ENCODE results near the gene RAB11A. TPM values are rescaled to one million over a fixed set of nuclear protein-coding genes. Genes with fewer than 3 reads are reported as not detected.
"Not testable (repeated sequence)": the region's sequence is repeated elsewhere in the genome, so short reads cannot be mapped to it uniquely, and the experiment has no call there.

RAB11A gene
- total and polyA plus RNA-seq, 2 of the 13 experiments (the other 11 are each of a cell fraction or from before 2014, with no cell fraction given) = 161 to 162 TPM

DNA sequence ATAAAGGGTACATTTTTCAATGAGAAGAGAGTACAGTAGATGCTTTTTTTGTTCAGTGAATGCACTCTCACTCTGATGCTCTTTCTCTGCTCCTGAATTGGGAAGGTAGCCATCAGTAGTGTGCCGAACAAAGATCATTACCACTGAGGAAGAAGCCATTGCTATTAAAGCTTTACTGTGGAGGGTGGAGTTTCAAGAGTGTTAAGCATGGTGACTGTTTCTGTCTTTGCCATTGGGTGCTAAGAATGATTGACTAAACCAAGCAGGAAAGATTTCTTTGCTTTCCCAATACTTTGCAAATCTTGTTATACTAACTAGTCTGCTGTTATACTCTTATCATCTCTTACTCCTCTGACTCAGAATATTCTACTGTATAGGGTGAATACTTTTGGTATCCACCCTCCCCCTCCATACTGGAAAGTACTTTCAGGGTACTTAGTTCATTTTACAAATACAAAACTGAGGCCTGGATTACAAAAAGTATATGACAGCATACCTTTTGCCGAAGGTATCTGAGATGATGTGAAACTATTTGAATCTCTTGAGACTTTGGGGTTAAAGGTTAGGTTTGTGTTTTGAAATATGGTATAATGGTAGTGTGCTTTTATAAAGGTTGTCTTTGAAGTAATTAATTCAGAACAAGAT, 1.7 kb downstream of the RAB11A start:
- H3K9me3 ChIP-seq (ENCODE audit: low read length) = no peaks in the 10 kb centered on the region
- H3K36me3 ChIP-seq (replicated peaks in 1 of 2; ENCODE audit: control insufficient read depth in 1 of 2, insufficient read depth in 2 of 2, low read length in 2 of 2) = peaks cover 1 to 11% of the 10 kb centered on the region in 2 experiments; a peak in 2 of 5 replicates
- FAIRE-seq (no peak), DNase-seq (ENCODE audit: low spot score) (peak; percentile 40), ATAC-seq (peak; percentile 40)
- H3K4me3 ChIP-seq (replicated peaks in 1 of 3; ENCODE audit: insufficient read depth in 1 of 3, low read depth in 2 of 3, low read length in 3 of 3) = peak overlapping the region; percentile 68 to 97 (median 88); a peak in 5 of 6 replicates
- ChIA-PET POLR2A (interaction anchor here (1.0 to 4.2 kb wide), 6 partner anchors 31 to 275 kb away, joined by 3 to 34 read pairs (median 4); partner anchors contain the start of genes DENND4A and INTS14), CTCF (ENCODE audit: low intra/inter-chr PET ratio, low total read pairs) (no interaction called here)
- WGBS (ENCODE audit: low lambda C conversion rate) = 4% methylated on average over 2 of the region's 2 CpGs
- H3K4me2 ChIP-seq (ENCODE audit: low read depth, low read length) = peak overlapping the region; percentile 69
- peaks cover 66% of the 10 kb centered on the region for H3K79me2 ChIP-seq (ENCODE audit: insufficient read depth, low read length)
- peaks cover 47% of the 10 kb centered on the region for H3K4me1 ChIP-seq (ENCODE audit: insufficient read depth, low read length)
- TF ChIP-seq, protein P1, sequence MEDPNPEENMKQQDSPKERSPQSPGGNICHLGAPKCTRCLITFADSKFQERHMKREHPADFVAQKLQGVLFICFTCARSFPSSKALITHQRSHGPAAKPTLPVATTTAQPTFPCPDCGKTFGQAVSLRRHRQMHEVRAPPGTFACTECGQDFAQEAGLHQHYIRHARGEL (CRISPR knock-in tag; IDR thresholded peaks at IDR 0.05) = no peak
- no peak for TF ChIP-seq ZNF530 (CRISPR knock-in tag; IDR thresholded peaks at IDR 0.05; ENCODE audit: low read depth)
- no peak for TF ChIP-seq ARNTL (CRISPR knock-in tag; IDR thresholded peaks at IDR 0.05)
- peak; percentile 77 for TF ChIP-seq DRAP1 (CRISPR knock-in tag; IDR thresholded peaks at IDR 0.05)
- TF ChIP-seq PRDM10 (CRISPR knock-in tag; IDR thresholded peaks at IDR 0.05; ENCODE audit: low read depth) = peak; percentile 5; the same call in 1 of the 2 replicates
- 0 out of 4 replicates have a peak, but pooled peaks of 1 of the 2 experiments have one; percentile 13 for TF ChIP-seq NR2F1 (CRISPR knock-in tag; IDR thresholded peaks at IDR 0.05)
- peak; percentile 53 for TF ChIP-seq YY1 (IDR thresholded peaks at IDR 0.05; ENCODE audit: insufficient read depth, insufficient replicate concordance, low read depth, low read length)
- TF ChIP-seq PHF20 (CRISPR knock-in tag; IDR thresholded peaks at IDR 0.05) = no peak
- TF ChIP-seq ELF4 (CRISPR knock-in tag; IDR thresholded peaks at IDR 0.05; ENCODE audit: borderline replicate concordance) = 0 out of 2 replicates have a peak, but pooled peaks have one; percentile 21
- peaks cover 29% of the 10 kb centered on the region for H4K20me1 ChIP-seq (ENCODE audit: insufficient read depth, low read length)
- H2AFZ ChIP-seq (ENCODE audit: low read length) = no peak overlapping the region
- H3K9ac ChIP-seq (ENCODE audit: insufficient read depth, low read depth, low read length) = peak overlapping the region; percentile 90
- peak overlapping the region; percentile 87 for H3K27ac ChIP-seq (ENCODE audit: extremely low read length, insufficient read depth, low read length)
- BruUV-seq (replicated peaks) = TSS peak; percentile 53
- in situ Hi-C loops (cut with HindIII; ENCODE audit: extremely low pct_ligation_motif_present, low pct_unique_long_range_greater_than_20kb) (loop anchor here (25.0 kb wide), 1 partner anchor 234 kb away; no protein-coding TSS in a partner anchor), intact Hi-C loops (cut with micrococcal nuclease; ENCODE audit: unreplicated experiment) (no loop called here)
- no peaks in the 10 kb centered on the region; a peak in 1 of 5 replicates for H3K27me3 ChIP-seq (ENCODE audit: control insufficient read depth in 1 of 2, insufficient read depth in 2 of 2, low read length in 2 of 2)

GRCh38 chr15:65871886-65872285, 2.6 kb downstream of the RAB11A start:
- peak overlapping the region; percentile 90; the same call in 1 of the 2 replicates for H3K9ac ChIP-seq (ENCODE audit: insufficient read depth, low read depth, low read length)
- DNase-seq (ENCODE audit: low spot score); H2AFZ ChIP-seq (ENCODE audit: low read length); CTCF ChIA-PET (ENCODE audit: low intra/inter-chr PET ratio, low total read pairs); FAIRE-seq; ATAC-seq; H3K27ac ChIP-seq (ENCODE audit: extremely low read length, insufficient read depth, low read length); H3K27me3 ChIP-seq (ENCODE audit: control insufficient read depth in 1 of 2, insufficient read depth in 2 of 2, low read length in 2 of 2); intact Hi-C loops (cut with micrococcal nuclease; ENCODE audit: unreplicated experiment); H3K9me3 ChIP-seq (ENCODE audit: low read length); BruUV-seq (replicated peaks): not testable (repeated sequence)
- peaks cover 74% of the 10 kb centered on the region for H3K79me2 ChIP-seq (ENCODE audit: insufficient read depth, low read length)
- peak overlapping the region in 1 of 3 experiments; percentile 68; a peak in 3 of 6 replicates for H3K4me3 ChIP-seq (replicated peaks in 1 of 3; ENCODE audit: insufficient read depth in 1 of 3, low read depth in 2 of 3, low read length in 3 of 3)
- H3K4me2 ChIP-seq (ENCODE audit: low read depth, low read length) = peak overlapping the region; percentile 69
- in situ Hi-C loops (cut with HindIII; ENCODE audit: extremely low pct_ligation_motif_present, low pct_unique_long_range_greater_than_20kb) = loop anchor here (25.0 kb wide), 1 partner anchor 235 kb away; no protein-coding TSS in a partner anchor
- POLR2A ChIA-PET = interaction anchor here (4.2 kb wide), 2 partner anchors 39 to 261 kb away, joined by 27 to 34 read pairs; partner anchors contain the start of gene INTS14
- H3K4me1 ChIP-seq (ENCODE audit: insufficient read depth, low read length) = peaks cover 41% of the 10 kb centered on the region
- H3K36me3 ChIP-seq (replicated peaks in 1 of 2; ENCODE audit: control insufficient read depth in 1 of 2, insufficient read depth in 2 of 2, low read length in 2 of 2) = peaks cover 2 to 20% of the 10 kb centered on the region in 2 experiments; a peak in 4 of 5 replicates
- H4K20me1 ChIP-seq (ENCODE audit: insufficient read depth, low read length) = peaks cover 29% of the 10 kb centered on the region
- WGBS (ENCODE audit: low lambda C conversion rate) = 86% methylated on average over 9 of the region's 9 CpGs

Measured in HepG2 (cell line).